GM21723 (cell line): ENCODE data around the gene SORL1.

Source experiments
- ATAC-seq: cut with Tn5 transposase; IDR thresholded peaks from one replicate; pipeline ENCODE4 v1.9.1; 2021; ENCODE audit warnings: mild to moderate bottlenecking, moderate library complexity; ENCODE audit not compliant: unreplicated experiment

Gene SORL1

GRCh38 chr11:121672630-121673487 lies 220.7 kb downstream of the SORL1 start:
- no peak for ATAC-seq

- no peak for ATAC-seq
These were observed 229.6 kb downstream of the SORL1 start for GRCh38 chr11:121681550-121682268.
